ENCODE measurements around the gene SLC44A4. TPM values are rescaled to one million over a fixed set of nuclear protein-coding genes. Genes with fewer than 3 reads are reported as not detected.

SLC44A4 gene
- total and polyA plus RNA-seq, 2 of the 8 experiments (the other 6 are each of a cell fraction or from before 2014, with no cell fraction given) = 4.8 to 7.0 TPM

DNA sequence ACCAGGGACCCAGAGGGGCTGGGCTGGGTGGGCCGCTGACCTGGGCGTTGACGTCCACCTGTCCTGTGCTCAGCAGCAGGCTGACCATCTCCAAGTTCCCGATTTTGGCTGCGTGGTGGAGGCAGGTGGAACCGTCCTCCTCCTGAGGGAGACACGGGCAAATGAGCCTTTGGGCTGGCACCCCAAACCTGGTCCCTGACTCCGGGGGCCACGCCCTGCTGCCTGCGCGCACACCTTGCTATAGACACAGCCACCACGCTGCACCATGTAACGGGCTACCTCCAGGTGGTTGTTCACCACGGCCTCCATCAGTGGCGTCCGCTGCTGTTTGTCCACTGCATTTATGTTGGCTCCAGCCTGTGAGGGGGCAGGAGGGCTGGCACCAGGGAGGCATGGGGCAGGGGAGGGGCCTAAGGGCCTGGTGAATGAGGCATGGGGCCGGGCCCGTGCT, 7.8 kb upstream of the SLC44A4 start:
- H2BK5ac ChIP-seq (ENCODE audit: low read depth, low read length) = no peak overlapping the region
- H3K4me2 ChIP-seq (ENCODE audit: insufficient read depth in 1 of 2, low read depth in 2 of 2, low read length in 2 of 2) = no peak overlapping the region
- POLR2A ChIA-PET (ENCODE audit: partially characterized antibody) = interaction anchor here (0.8 to 4.2 kb wide), 3 partner anchors 11 to 223 kb away, joined by 3 to 21 read pairs (median 3); partner anchors contain the start of gene EHMT2
- H3K4me3 ChIP-seq (ENCODE audit: extremely low read depth in 1 of 4, insufficient read depth in 2 of 4, low read depth in 3 of 4, low read length in 4 of 4) = no peak overlapping the region
- H3K14ac ChIP-seq (ENCODE audit: insufficient read length) = no peak overlapping the region
- no peaks in the 10 kb centered on the region; a peak in 1 of 4 replicates for H3K79me2 ChIP-seq (ENCODE audit: control insufficient read depth in 1 of 2, insufficient read depth in 2 of 2, low read length in 2 of 2)
- H3K9me3 ChIP-seq (ENCODE audit: insufficient read depth in 2 of 2, low read depth in 1 of 2, low read length in 1 of 2) = no peaks in the 10 kb centered on the region
- no peaks in the 10 kb centered on the region for H3K4me1 ChIP-seq (replicated peaks in 1 of 4; ENCODE audit: control insufficient read depth in 3 of 4, insufficient read depth in 4 of 4, low read length in 3 of 4)
- CTCF ChIA-PET (ENCODE audit: partially characterized antibody) = interaction anchor here (0.6 to 4.9 kb wide), 6 partner anchors 9 to 226 kb away, joined by 3 to 59 read pairs (median 4); partner anchors contain the start of genes C6orf47 and SLC44A4
- H4K8ac ChIP-seq (ENCODE audit: extremely low read depth, insufficient read depth, low read length) = no peak overlapping the region; the same call in 1 of the 2 replicates
- H2AK5ac ChIP-seq (ENCODE audit: low read depth, low read length) = no peak overlapping the region
- H3K4ac ChIP-seq (replicated peaks; ENCODE audit: insufficient read length, low read depth, low read length) = no peak overlapping the region
- no peak overlapping the region for H3K27ac ChIP-seq (ENCODE audit: low read depth, low read length)
- no peak overlapping the region for H3K9ac ChIP-seq (replicated peaks in 1 of 4; ENCODE audit: extremely low read depth in 1 of 4, low read depth in 3 of 4, low read length in 3 of 4)
- 96% methylated on average over 18 of the region's 18 CpGs; no CpG with 5 or more reads in 1 of the 2 experiments for WGBS, 2 experiments (ENCODE audit: extremely low coverage in 1 of 2, insufficient coverage in 1 of 2, insufficient read length in 1 of 2, insufficient replicate concordance in 2 of 2, low coverage in 1 of 2, low lambda C conversion rate in 2 of 2, missing lambda C conversion rate in 1 of 2)
- H2AFZ ChIP-seq (ENCODE audit: low read length) = no peak overlapping the region
- H2BK120ac ChIP-seq (replicated peaks; ENCODE audit: low read depth, low read length) = no peak overlapping the region
- no peak overlapping the region for H3K23ac ChIP-seq (ENCODE audit: insufficient read length)
- no peaks in the 10 kb centered on the region for H3K27me3 ChIP-seq (replicated peaks in 1 of 4; ENCODE audit: control insufficient read depth in 3 of 4, extremely low read depth in 1 of 4, insufficient read depth in 3 of 4, low read length in 3 of 4)
- H2BK12ac ChIP-seq (ENCODE audit: low read depth, low read length) = no peak overlapping the region
- no peak overlapping the region for H2BK20ac ChIP-seq (ENCODE audit: low read length)
- H4K5ac ChIP-seq (ENCODE audit: insufficient read length, low read depth, low read length) = no peak overlapping the region
- no peak overlapping the region for H4K91ac ChIP-seq (replicated peaks; ENCODE audit: insufficient read length, low read length)
- H3K23me2 ChIP-seq (ENCODE audit: low read depth, low read length) = no peaks in the 10 kb centered on the region
- no peak overlapping the region for H3K18ac ChIP-seq (ENCODE audit: extremely low read depth, low read length)
- peaks cover 34 to 81% (median 68%) of the 10 kb centered on the region in 4 experiments for H3K36me3 ChIP-seq (ENCODE audit: control insufficient read depth in 2 of 4, insufficient read depth in 4 of 4, low read length in 3 of 4)
- H3K79me1 ChIP-seq (ENCODE audit: low read depth, low read length) = no peaks in the 10 kb centered on the region; the same call in 1 of the 2 replicates
- FAIRE-seq (no peak), DNase-seq (ENCODE audit: low read depth in 1 of 2, low spot score in 2 of 2) (no peak)
- no peak overlapping the region for H2BK15ac ChIP-seq (ENCODE audit: low read length)
- no peak overlapping the region for H3K56ac ChIP-seq (replicated peaks; ENCODE audit: insufficient read length, low read depth, low read length)
- H4K20me1 ChIP-seq (replicated peaks in 1 of 2; ENCODE audit: control insufficient read depth in 1 of 2, insufficient read depth in 2 of 2, low read length in 2 of 2) = peaks cover 4 to 20% of the 10 kb centered on the region in 2 experiments
- no peak for TF ChIP-seq KDM4A (IDR thresholded peaks at IDR 0.05; ENCODE audit: low read depth, low read length, severe bottlenecking)
- TF ChIP-seq POU5F1 (IDR thresholded peaks at IDR 0.05; ENCODE audit: low read depth, low read length) = no peak
- no peak for TF ChIP-seq NRF1 (IDR thresholded peaks at IDR 0.05; ENCODE audit: low read depth, low read length)
- TF ChIP-seq, protein P1, sequence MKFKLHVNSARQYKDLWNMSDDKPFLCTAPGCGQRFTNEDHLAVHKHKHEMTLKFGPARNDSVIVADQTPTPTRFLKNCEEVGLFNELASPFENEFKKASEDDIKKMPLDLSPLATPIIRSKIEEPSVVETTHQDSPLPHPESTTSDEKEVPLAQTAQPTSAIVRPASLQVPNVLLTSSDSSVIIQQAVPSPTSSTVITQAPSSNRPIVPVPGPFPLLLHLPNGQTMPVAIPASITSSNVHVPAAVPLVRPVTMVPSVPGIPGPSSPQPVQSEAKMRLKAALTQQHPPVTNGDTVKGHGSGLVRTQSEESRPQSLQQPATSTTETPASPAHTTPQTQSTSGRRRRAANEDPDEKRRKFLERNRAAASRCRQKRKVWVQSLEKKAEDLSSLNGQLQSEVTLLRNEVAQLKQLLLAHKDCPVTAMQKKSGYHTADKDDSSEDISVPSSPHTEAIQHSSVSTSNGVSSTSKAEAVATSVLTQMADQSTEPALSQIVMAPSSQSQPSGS (IDR thresholded peaks at IDR 0.05; ENCODE audit: low read length) = no peak
- TF ChIP-seq CHD1 (IDR thresholded peaks at IDR 0.05; ENCODE audit: low read depth, low read length) = no peak
- no peak for TF ChIP-seq POLR2AphosphoS5 (IDR thresholded peaks at IDR 0.05; ENCODE audit: low read depth, low read length)
- no peak for TF ChIP-seq SIX5 (IDR thresholded peaks at IDR 0.05; ENCODE audit: low read depth, low read length)
- no peak for TF ChIP-seq SAP30 (IDR thresholded peaks at IDR 0.05; ENCODE audit: insufficient read depth, insufficient replicate concordance, low read length)
- TF ChIP-seq, protein P2, sequence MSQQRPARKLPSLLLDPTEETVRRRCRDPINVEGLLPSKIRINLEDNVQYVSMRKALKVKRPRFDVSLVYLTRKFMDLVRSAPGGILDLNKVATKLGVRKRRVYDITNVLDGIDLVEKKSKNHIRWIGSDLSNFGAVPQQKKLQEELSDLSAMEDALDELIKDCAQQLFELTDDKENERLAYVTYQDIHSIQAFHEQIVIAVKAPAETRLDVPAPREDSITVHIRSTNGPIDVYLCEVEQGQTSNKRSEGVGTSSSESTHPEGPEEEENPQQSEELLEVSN (IDR thresholded peaks at IDR 0.05) = no peak
- TF ChIP-seq SIRT6 (IDR thresholded peaks at IDR 0.05; ENCODE audit: low read length) = no peak
- TF ChIP-seq HDAC6 (IDR thresholded peaks at IDR 0.05; ENCODE audit: low read depth, low read length) = no peak
- no peak for TF ChIP-seq POLR2A (IDR thresholded peaks at IDR 0.05; ENCODE audit: control extremely low read depth in 1 of 2, low read depth in 2 of 2, low read length in 2 of 2)
- no peak for TF ChIP-seq CHD2 (IDR thresholded peaks at IDR 0.05; ENCODE audit: low read length)

All from H1 (cell line).